Panc1 (cell line): Measurements from ENCODE around the gene WDR70.

ENCODE experiments used
- REST ChIP-seq, 2 experiments: IDR thresholded peaks; 2 replicates each; pipeline ENCODE4 v1.6.1; 2011 to 2012; ENCODE audit warnings: low read depth in 2 of 2, control low read depth in 1 of 2, low read length in 1 of 2, mild to moderate bottlenecking in 1 of 2, moderate library complexity in 1 of 2; ENCODE audit not compliant: insufficient read depth in 1 of 2
- TF ChIP-seq, protein P1 (sequence below): fragments of 450-650 bp; IDR thresholded peaks from 2 replicates; pipeline ENCODE4 v1.5.1; 2017; ENCODE audit warnings: mild to moderate bottlenecking

GRCh38 chr5:37417347-37417746 lies 38.2 kb downstream of the WDR70 start:
- TF ChIP-seq, protein P1, sequence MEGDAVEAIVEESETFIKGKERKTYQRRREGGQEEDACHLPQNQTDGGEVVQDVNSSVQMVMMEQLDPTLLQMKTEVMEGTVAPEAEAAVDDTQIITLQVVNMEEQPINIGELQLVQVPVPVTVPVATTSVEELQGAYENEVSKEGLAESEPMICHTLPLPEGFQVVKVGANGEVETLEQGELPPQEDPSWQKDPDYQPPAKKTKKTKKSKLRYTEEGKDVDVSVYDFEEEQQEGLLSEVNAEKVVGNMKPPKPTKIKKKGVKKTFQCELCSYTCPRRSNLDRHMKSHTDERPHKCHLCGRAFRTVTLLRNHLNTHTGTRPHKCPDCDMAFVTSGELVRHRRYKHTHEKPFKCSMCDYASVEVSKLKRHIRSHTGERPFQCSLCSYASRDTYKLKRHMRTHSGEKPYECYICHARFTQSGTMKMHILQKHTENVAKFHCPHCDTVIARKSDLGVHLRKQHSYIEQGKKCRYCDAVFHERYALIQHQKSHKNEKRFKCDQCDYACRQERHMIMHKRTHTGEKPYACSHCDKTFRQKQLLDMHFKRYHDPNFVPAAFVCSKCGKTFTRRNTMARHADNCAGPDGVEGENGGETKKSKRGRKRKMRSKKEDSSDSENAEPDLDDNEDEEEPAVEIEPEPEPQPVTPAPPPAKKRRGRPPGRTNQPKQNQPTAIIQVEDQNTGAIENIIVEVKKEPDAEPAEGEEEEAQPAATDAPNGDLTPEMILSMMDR = no peak
- no peak for TF ChIP-seq REST (IDR thresholded peaks at IDR 0.05; ENCODE audit: insufficient read depth in 1 of 2, low read depth in 2 of 2, low read length in 1 of 2)
